Stimulated activated CD4-positive, alpha-beta T cell treated with anti-CD3 and anti-CD28 coated beads, Interleukin-1b, Interleukin-23, amount 100 ng/mL, for 24 hours (primary cell): ENCODE data around the gene UNKL.
A peak's percentile ranks its signal among the peaks of the same experiment; 100 is the strongest.

Experiments
- DNase-seq, 4 experiments: peaks; one replicate each; pipeline ENCODE4 v3.0.0-alpha.2; 2020; ENCODE audit warnings: low read depth in 4 of 4, low spot score in 1 of 4

UNKL gene

GRCh38 chr16:1432388-1433262 is 18.1 kb upstream of the UNKL start:
- no peak for DNase-seq

- no peak for DNase-seq
These were observed 17.2 kb upstream of the UNKL start for GRCh38 chr16:1431497-1432270.

GRCh38 chr16:1430759-1431496 is 16.4 kb upstream of the UNKL start, which contains the start of gene PERCC1:
PERCC1 (plus strand) TSS chr16:1431078; CDS start chr16:1432594, 1,516 bp downstream.
- no peak for DNase-seq

GRCh38 chr16:1430214-1430758 is 15.8 kb upstream of the UNKL start:
- no peak for DNase-seq

- DNase-seq = no peak
These were observed 15.1 kb upstream of the UNKL start for GRCh38 chr16:1429631-1430030.

GRCh38 chr16:1429012-1429411 is 14.5 kb upstream of the UNKL start:
- no peak for DNase-seq

- DNase-seq = peak in 1 of 4 experiments; percentile 40
These were observed 14.0 kb upstream of the UNKL start for GRCh38 chr16:1428511-1428910.

GRCh38 chr16:1427473-1428461 is 13.3 kb upstream of the UNKL start:
- DNase-seq = no peak

- DNase-seq = no peak
These were observed 12.4 kb upstream of the UNKL start for GRCh38 chr16:1426734-1427471.

GRCh38 chr16:1425616-1426370 is 11.3 kb upstream of the UNKL start:
- no peak for DNase-seq

- no peak for DNase-seq
These were observed 9.5 kb upstream of the UNKL start for GRCh38 chr16:1424028-1424427.

GRCh38 chr16:1422076-1422475 is 7.6 kb upstream of the UNKL start:
- DNase-seq = no peak

GRCh38 chr16:1420111-1420539 is 5.6 kb upstream of the UNKL start:
- DNase-seq = no peak

GRCh38 chr16:1416521-1416941 is 2.0 kb upstream of the UNKL start:
- DNase-seq = no peak

- peak in 2 of 4 experiments; percentile 39 to 50 for DNase-seq
These were observed 596 bp downstream of the UNKL start for GRCh38 chr16:1413684-1414531.

GRCh38 chr16:1412847-1413246 is 1.7 kb downstream of the UNKL start:
- DNase-seq = no peak

- peak; percentile 91 to 95 (median 94) for DNase-seq
These were observed 6.2 kb downstream of the UNKL start for GRCh38 chr16:1408171-1408837.
